ENCODE data around the gene RBAK.
"Not testable (repeated sequence)": the region's sequence is repeated elsewhere in the genome, so short reads cannot be mapped to it uniquely, and the experiment has no call there.

RBAK gene

GRCh38 chr7:5053175-5053574 is 7.5 kb downstream of the RBAK start:
- DNase-seq: no peak

DNA sequence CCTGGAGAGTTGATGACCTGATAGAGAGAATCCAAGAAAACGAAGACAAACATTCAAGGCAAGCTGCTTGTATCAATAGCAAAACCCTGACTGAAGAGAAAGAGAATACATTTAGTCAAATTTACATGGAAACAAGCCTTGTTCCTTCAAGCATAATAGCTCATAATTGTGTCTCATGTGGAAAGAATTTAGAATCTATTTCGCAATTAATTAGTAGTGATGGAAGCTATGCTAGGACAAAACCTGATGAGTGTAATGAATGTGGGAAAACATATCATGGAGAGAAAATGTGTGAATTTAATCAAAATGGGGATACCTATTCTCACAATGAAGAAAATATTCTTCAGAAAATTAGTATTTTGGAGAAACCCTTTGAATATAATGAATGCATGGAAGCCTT is 18.0 kb downstream of the RBAK start:
- DNase-seq: no peak

- DNase-seq: no peak
Measured at GRCh38 chr7:5064391-5065106, 18.9 kb downstream of the RBAK start.

DNA sequence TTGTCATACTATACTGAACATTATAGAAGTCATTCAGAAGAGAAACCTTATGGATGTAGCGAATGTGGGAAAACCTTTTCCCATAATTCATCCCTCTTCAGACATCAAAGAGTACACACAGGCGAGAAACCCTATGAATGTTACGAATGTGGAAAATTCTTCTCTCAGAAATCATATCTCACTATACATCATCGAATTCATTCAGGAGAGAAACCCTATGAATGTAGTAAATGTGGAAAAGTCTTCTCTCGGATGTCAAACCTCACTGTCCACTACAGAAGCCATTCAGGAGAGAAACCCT is 19.4 kb downstream of the RBAK start:
- no peak for DNase-seq

DNA sequence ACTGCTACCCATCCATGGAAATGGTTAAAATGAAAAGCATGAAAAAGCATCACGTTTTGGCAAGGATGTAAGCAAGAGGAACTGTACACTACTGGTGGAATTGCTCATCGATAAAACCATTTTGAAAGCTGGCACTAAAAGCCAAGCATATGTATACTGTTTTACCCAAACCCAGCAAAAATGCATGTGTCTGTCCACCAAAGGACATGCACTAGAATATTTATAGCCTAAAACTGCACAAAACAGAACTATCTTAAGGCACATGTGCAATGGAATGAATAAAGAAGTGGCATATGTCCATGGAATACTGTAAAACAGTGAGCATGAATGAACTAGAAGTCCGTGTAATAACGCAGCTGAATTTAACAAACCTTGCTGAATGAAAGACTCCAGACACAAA is 22.9 kb downstream of the RBAK start:
- DNase-seq: no peak

DNA sequence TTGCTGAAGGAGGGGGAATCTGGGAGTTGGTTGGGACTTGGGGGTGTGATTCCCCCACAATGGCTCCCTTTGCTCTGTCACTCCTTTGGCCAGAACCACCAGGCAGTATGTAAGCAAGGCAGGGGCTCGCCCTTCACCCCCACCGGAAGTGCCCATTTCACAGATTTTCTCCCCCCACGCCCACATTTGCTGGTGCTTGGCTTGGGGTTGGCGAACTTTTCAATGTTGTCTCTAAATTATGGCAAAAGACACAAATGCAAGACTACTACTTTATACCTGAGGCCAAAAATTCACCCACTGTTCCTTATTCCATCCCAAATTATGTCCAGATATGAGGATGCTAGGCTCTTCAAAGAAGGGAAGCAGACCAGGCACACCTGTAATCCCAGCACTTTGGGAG is 24.5 kb downstream of the RBAK start:
- DNase-seq: no peak

GRCh38 chr7:5075187-5075586 is 29.5 kb downstream of the RBAK start:
- not testable (repeated sequence) for DNase-seq

- no peak for DNase-seq
Measured at GRCh38 chr7:5077740-5078139, 32.1 kb downstream of the RBAK start.

- no peak for DNase-seq
Measured at GRCh38 chr7:5082806-5083205, 37.1 kb downstream of the RBAK start.

DNA sequence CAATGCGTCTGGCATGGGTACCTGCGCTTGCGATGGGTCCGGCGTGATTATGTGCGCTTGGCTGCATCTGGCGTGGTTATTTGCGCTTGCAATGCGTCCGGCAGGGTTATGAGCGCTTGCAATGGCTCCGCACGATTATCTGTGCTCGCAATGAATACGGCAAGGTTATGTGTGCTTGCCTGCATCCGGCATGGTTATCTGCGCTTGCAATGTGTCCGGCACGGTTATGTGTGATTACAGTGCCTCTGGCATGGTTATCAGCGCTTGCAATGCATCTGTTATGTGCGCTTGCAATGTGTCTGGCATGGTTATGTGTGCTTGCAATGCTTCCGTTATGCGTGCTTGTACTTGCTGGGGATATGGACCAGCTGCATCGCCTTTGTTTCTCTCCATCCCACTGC is 37.7 kb downstream of the RBAK start:
- no peak for DNase-seq

- DNase-seq: no peak
Measured at GRCh38 chr7:5086256-5086655, 40.6 kb downstream of the RBAK start.

DNA sequence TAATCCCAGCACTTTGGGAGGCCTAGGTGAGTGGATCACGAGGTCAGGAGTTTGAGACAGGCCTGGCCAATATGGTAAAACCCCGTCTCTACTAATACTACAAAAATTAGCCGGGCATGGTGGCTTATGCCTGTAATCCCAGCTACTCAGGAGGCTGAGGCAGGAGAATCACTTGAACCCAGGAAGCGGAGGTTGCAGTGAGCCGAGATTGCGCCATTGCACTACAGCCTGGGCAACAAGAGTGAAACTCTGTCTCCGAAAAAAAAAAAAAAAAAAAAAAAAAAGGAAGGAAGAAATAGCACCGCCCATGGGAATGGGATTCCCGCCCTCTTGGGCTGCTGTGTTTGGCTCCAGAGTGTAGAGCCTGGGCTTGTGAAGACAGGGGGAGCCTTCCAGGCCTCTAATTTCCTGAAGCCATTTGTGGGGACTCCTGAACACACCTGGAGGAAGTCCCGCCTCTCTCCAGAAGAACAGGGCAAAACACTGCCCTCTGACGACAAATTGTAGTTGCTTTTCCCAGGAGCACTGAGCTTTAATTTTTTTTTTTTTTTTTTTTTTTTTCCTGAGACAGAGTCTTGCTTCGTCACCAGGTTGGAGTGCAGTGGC is 42.7 kb downstream of the RBAK start:
- DNase-seq: not testable (repeated sequence)

- DNase-seq: no peak
Measured at GRCh38 chr7:5088906-5089305, 43.2 kb downstream of the RBAK start.

DNA sequence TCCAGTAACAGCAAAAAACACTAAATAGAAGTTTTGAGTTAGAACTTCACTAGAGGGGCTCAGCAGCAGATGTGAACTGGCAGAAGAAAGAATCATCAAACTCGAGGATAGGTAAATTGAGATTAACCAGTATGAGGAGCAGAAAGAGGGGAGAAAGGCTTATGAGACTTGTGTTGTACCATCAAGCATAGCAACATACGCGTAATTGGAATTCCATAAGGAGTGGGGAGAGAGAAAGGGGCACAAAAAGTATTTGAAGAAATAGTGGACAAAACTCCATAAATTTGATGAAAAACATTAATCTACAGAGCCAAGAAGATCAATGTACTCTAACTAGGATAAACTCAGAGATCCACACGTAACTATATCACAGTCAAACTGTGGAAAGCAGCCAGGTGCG is 48.3 kb downstream of the RBAK start:
- DNase-seq: no peak

DNA sequence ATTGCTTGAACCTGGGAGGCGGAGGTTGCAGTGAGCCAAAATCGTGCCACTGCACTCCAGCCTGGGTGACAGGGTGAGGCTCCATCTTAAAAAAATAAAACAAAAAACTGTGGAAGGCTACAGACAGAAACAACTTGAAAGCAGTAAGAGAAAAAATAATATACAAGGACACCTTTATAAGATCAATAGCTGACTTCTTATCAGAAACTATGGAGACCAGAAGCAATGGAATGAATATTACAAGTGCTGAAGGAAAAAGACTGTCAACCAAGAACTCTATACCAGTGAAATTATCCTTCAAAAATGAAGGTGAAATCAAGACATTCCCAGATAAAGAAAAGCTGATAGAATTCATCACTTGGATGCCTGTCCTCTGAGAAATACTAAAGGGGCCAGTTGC is 49.0 kb downstream of the RBAK start:
- DNase-seq: no peak

GRCh38 chr7:5116359-5116758 is 70.7 kb downstream of the RBAK start:
- no peak for DNase-seq

- DNase-seq: no peak
Measured at GRCh38 chr7:5117095-5117970, 71.7 kb downstream of the RBAK start.
